ENCODE measurements around the gene CEP57.

- no peak for TF ChIP-seq POLR2A (IDR thresholded peaks at IDR 0.05)
- TF ChIP-seq CTCF (IDR thresholded peaks at IDR 0.05), result peak in 1 of 12 donors; percentile 16
These were observed 1.3 kb upstream of the CEP57 start for GRCh38 chr11:95788921-95789505.

Measured in heart left ventricle (tissue), 13 donors.